HG02870 (cell line): ENCODE measurements around the gene YPEL5.
A peak's percentile ranks its signal among the peaks of the same experiment; 100 is the strongest.

Source experiments
- ATAC-seq: cut with Tn5 transposase; IDR thresholded peaks from one replicate; pipeline ENCODE4 v1.9.1; 2021; ENCODE audit warnings: mild to moderate bottlenecking, moderate library complexity; ENCODE audit not compliant: unreplicated experiment

YPEL5 gene

DNA sequence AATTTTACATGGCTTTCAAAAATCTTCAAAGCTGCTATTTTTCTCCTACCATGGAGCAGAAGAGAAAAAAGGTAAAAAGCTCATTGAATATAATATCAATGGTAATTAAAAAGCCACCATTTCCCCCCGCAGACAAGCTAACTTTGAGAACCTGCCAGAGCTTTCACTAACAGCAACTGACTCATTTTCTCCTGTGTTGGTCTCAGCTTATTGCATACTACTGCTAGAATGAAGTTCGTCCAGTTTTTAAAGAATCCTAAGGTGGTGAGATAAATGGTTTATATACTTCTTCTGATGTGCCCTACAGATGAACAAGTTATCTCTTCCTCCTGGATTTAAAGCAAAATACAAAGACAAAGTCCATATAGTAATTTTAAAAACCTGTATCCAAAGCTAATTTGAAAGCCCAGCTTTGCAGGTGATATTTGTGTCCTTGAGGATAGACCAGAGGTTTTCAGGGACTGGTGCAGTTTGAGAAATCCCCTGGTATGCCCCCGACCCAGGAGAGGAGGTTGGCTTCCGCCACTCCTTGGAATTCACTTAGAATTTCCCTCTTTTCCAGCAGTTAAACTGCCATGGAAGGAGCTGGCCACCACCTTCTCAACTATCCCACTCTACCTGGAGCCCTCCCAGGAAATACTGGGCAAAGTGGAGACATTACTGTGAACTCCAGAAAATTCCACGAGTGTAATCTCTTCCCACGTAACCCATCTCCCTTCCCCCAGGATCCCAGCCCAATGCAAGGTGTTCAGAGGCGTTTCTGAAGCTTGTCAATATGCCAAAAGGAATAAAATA is 17.5 kb downstream of the YPEL5 start:
- ATAC-seq, result no peak

DNA sequence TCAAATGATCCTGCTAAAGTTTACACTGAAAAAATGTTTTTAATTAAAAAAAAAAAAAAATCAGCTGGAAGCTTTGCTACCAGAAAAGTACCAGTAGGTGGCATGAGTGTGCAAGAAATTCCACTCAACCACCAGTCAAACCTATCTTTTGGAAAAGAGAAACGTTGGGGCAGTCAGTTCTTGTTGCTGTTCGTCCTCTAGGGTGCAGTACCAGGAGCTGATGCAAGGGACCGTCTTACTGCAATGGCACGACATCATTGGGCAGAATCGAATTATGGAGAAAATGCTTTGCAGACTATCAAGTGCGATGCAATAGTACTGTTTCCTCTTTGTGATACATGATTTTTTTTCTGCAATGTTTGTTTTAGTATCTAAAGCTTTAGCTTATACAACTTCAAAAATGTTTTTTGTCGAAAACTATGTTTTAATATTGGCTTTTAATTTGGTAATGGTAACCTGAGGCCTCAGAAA is 18.3 kb downstream of the YPEL5 start:
- ATAC-seq, result peak; percentile 85

DNA sequence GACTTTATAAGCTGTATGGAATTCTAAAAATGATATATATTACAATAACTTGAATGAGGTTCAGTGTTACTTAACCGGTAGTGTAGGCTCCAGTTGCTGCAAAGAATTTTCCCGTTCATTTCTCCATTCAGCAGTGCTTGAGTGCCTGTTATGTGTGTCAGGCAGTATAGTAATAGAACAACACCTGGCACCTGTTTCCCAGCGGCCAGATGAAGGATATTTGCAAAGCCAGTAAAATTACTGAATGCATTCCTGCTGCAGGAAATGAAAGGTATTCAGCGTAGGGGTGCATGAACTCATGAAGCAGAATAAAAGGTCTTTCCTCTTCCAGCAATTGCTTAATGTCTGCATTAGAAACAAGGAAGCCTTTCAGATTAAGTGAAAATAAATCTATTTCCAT is 18.8 kb downstream of the YPEL5 start:
- no peak for ATAC-seq

DNA sequence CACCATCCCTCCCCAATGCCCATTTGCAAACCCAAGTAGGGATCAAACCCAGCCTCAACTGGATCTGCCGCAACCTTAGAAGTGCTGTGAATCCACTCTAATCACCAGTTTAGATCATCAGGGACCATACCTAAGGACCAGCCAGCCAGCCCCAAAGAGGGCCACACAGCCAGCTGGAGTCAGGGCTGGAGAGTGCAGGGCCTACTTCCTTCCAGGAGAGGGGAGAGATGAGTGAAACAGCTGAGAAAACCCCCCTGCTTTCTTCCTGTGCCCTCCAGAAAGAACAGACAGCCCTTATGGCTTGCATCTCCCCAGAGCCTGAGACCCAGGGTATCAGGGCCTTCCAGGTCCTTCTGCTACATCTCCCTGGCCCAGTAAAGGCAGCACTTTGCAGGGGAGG is 25.8 kb downstream of the YPEL5 start:
- no peak for ATAC-seq

DNA sequence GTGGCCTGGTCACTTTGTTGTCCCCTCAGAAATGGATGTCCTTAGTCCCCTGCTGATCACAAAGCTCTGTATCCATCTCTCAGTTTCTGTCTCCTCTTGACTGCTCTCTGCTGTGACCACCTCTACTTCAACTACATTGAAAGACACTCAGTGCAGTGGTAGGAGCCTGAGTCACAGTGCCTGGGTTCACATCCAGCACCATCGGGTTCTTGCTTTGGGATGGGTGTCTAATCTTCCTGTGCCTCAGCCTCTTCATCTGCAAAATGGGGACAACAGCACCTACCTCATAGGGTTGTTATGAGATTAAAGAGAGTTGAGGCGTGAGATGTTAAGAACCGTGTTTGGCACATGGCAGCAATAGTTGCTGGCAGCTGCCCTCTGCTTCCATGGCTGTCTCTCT is 30.6 kb downstream of the YPEL5 start:
- no peak for ATAC-seq

DNA sequence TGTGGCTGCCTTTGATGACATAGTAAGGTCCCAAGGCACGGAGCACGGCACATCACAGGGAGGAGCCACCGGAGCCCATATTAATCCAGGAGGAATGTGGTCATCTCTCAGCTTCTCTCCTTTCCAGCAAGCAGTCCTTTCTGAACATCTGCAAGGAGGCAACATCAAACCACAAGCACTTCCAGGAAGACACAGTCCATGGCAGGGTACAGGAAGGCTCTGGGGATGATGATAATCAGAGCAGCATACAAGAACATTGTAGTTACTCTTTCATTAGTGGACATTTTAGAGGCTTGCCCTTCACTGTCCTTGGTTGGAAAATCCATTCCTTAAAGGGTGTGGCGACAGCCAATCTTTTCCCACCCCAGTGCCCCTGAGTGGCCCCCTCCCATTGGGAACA is 31.1 kb downstream of the YPEL5 start:
- ATAC-seq, result no peak

DNA sequence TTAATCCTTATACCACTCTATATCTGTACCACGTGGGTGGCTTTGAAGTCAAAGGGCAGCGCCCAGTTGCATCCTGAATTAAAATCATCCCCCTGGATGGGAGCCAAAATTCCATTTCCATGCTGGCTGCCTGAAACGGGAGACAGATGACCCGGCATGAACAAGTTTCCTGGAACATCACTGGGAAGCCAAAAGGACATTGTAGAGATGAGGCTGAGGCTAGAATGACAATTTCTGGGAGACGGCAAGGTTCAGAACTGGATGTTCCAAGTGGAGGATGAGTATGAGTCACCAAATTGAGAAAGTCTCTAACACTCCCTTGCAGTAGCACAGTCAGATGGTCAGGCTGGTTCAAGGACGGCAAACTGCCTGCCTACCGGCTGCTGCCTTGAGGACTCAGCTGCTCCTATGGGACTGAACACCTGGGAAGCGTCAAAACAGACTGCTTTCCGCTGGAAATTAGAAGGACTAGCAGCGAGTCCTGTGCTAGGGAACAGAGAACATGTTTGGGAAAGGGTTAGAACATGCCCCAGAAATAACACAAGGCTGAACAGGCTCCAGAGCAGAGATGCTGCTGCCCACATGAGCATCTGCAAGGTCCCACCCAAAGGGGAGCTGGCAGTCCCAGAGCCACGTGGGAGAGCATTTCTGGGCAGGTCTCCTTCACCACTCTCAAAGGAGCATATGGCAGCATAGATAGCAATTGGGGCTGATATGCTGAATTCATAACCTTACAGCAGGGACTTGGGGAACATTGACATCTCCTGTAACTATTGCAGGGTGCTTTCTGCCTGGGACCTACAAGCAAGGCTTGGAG is 32.0 kb downstream of the YPEL5 start:
- no peak for ATAC-seq

DNA sequence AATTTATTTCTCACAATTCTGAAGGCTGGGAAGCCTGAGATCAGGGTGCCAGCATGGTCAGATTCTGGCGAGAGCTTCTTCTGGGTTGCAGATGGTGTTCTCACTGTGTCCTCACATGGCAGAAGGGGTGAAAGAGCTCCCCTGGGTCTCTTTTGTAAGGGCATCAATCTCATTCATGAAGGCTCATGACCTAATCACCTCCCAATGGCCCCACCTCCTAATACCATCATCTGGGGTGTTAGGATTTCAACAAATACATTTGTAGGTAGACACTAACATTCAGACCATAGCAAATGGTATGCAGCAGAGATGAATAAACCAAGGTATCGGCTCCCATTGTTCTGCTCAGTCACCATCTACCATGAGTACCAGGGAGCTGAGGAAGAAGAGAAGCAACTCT is 32.7 kb downstream of the YPEL5 start:
- no peak for ATAC-seq

DNA sequence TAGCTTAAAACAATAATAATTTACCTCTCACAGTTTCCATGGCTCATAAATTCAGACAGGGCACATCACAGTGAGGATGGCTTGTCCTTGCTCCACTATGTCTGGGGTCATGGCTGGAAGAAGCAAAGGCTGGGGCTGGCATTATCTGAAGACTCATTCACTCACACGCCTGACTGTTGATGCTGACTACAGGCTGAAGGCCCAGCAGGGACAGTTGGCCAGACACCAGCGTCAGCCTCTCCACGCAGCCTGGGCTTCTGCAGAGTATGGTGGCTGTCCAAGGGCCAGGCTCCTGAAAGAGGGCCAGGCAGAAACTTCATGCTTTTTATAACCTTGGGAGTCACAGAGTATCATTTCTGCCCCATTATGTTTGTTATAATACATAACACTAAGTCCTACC is 33.4 kb downstream of the YPEL5 start:
- ATAC-seq, result no peak

DNA sequence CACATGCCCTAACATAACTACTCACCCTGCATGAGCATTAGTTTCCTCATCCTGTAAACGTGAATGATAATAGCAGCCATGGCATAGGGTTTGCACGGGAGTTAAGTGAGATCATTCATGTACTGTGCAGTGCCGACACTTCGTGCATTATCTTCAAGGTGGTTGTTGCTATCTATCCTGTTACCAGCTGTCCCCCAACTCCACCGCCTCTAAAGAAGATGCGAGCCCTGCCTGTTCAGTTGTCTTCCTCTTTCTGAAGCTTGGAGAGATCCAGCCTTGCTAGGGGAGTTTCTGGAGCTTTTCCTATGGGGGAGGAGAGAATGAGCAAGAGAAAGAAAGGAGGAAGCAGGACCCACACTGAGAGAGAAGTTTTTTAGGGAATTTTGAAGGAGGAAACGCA is 34.4 kb downstream of the YPEL5 start:
- ATAC-seq, result no peak

DNA sequence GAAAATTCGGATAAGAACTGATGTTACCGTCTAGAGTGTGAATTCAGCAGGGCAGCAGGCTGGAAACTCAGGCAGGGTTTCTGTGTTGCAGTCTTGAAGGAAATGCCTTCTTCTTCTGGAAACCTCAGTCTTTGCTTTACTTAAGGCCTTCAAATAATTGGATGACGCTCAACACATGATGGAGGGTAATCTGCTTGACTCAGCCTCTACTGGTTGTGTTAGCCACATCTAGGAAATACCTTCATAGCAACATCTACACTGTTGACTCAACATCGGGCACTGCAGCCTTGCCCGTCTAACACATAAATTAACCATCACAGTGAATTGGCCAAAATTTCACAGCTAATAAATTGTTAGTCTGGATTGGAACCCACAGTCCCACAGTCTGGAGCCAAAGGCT is 37.2 kb downstream of the YPEL5 start:
- no peak for ATAC-seq

DNA sequence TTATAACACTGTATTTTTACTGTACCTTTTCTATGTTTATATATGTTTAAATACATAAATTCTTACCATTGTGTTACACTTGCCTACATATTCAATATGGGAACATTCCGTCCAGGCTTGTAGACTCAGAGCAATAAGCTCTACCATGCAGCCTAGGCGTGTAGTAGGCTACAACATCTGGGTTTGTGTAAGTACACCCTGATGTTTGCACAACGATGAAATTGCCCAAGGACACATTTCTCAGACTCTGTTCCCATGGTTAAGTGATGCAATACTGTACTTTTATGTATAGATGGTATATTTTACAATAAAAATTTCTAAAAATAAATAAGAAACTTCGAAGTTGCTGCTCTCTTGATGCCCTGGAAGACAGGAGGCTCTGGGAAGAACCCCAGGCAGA is 38.4 kb downstream of the YPEL5 start:
- no peak for ATAC-seq

DNA sequence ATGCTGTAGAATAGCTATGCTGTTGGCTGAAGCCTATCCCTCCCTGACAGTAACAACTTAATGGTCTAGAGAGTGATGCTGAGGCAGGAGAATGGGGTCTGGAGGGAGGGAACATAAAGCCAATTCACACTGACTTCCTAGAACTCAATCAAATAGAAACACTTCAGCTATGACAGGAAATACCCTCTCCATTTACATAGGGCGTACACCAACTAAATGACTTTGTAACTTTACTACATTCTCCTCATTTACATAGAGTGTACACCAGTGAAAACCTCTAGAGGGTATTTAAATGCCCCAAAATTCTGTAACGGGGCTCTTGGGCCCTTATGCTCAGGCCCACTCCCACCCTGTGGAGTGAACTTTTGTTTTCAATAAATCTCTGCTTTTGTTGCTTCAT is 41.5 kb downstream of the YPEL5 start:
- no peak for ATAC-seq

DNA sequence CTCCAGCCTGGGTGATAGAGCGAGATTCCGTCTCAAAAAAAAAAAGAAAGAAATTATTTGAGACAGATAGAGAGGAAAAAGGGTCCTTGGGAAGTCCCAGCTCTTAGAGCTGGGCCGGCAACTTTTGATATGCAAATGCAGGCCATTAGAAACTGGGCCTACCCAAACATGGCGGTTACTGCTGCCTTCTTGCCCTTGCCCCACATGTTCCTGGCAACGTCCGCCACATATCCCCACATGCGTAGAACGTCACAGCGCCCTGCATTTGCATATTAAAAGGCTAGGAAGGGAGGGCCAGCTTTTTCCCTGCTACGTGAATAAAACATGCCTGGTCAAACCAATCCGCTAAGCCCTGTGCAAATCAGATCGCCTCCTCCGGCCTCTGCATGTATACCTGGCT is 43.8 kb downstream of the YPEL5 start:
- ATAC-seq, result no peak

DNA sequence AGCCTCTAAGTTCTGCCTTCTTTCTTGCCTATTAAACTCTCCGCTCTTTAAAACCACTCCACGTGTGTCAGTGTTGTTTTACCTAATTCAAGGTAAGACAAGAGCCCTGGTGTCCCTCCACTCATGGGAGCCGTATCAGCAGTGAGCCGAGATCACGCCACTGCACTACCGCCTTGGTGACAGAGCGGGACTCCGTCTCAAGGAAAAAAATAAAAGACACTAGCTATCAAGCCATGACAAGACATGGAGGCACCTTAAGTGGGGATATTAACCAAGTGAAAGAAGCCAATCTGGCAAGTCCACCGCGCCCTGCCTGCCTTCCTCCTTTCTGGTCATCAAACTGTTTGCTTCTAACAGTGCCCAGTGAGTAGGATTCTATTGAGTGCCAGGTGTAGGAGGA is 44.3 kb downstream of the YPEL5 start:
- no peak for ATAC-seq

DNA sequence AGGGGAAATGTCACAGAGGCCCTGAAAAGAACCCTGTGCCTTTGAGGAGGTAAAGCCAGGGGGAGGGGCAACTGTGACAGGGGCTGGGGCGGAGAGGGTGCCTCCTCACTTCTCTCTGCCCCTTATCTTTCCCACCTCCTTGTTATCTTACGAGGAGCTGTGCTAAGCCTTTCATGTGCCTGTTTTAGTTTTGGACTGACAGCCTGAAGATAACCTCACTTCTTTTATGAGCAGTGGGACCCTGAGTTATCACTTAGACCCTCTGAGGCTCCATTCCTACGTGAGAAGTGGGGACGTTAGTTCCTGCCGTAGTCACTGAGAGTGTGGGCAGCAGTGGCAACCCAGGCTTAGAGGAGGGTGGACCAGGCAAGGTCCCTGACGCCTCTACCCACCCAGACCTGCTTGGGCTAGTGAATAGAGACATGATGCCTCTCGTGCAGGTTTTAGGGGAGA is 45.0 kb downstream of the YPEL5 start:
- no peak for ATAC-seq

DNA sequence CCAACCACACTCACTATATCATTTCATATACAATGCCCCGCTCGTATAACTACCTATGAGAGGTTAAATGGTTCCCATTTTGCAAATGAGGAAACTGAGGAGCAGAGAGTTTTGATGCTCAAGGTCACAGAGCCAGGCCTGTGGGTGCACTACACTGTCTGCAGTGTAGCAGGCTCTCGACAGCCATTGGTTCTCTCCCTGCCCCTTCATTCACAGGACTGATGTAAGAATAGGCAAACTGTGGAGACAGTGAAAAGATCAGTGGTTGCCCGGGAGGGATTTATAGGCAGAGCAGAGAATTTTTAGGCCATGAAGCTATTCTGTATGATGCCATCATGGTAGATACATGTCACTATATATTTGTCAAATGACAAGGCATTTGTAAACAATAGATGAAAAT is 45.5 kb downstream of the YPEL5 start:
- ATAC-seq, result no peak

DNA sequence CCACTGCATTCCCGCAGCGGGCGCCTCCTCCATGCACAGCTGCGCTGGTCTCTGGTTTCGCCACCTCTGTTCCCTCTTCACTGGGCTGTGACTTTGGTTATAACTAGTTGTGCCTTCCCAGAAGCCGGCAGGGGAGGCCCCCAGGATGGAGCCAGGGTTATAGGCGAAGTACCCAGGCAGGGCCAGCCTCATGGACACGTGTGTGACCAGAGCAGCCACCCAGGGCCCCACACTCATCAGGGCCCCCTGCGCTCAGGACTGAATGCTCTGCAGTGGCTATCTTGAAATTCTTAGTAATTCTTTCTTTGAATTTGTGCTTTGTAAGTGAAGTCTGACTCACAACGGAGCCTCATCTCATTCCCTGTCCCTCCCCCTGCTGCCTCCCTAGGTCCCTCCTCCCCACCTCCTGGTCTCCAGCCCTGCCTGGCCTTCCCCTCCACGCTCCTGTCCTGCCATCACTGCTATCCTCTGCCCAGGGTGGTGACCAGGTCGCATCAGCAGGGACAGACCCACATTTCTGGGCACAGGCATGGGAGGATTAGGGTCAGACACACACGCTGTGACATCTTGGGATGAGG is 46.4 kb downstream of the YPEL5 start:
- ATAC-seq, result no peak

DNA sequence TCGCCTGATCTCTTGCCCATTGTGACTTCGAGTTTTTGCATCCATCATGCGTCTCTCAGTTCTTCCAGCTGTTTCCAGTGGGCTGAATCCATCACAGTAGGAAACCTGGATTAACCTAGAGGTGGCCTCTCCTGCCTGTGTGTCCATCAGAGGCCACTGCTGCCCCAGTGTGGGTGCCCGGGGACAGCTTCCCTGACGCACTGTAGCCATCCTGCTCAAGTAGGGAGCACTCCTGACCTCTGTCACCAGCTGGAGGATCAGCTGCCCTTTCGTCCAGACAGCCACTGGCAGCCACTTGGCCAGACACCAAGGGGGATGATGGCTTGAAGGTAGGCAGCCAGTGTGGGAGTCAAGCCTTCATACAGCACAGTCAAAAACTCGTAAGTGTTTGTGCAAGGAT is 47.6 kb downstream of the YPEL5 start:
- ATAC-seq, result no peak

DNA sequence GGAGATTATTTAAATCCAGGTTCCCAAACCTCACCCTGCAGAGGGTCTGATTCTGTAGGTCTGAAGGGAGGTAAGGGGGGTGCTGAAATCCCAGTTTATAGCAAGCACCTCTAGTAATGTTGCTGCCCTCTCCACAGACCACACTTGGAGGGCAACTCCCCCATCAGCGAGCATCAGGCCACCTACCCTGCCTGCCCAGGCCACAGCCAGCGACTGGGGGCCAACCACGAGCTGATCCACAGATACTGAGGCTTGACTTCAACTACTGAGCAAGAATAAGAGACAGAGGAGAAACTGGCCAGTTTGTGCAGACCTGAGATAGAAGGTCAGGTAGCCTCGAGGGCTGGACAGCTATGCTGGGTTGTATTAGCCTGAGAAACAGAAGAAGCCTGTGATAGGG is 48.2 kb downstream of the YPEL5 start:
- no peak for ATAC-seq

DNA sequence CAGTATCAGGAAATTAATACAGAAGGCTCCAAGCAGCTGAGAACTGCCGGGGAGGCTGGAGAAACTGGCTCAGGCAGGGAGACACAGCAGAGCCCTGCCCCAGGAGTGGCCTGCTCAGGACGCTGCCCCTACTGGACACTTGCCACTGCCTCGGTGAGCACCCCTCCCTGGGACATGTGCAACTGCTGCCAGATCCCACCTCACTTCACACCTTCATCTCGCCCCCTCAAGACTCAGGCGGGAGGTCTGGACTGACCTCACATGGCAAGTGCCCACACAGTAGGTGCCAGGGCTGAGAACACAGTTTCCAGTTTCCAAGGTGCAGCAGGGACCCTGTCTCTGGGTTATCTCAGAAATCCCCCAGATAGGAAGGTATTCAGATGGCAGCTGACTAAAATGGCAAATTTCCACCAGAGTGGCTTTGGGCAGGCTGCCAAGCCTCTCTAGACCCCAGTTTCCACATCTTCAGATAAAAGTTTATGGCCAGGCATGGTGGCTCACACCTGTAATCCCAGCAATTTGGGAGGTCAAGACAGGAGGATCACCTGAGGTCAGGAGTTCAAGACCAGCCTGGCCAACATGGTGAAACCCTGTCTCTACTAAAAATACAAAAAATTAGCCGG is 50.9 kb downstream of the YPEL5 start:
- no peak for ATAC-seq
